Activated CD4-positive, alpha-beta T cell treated with anti-CD3 and anti-CD28 coated beads for 4 hours (primary cell): ENCODE results near the gene TOP3A.

Source experiments
- DNase-seq, 2 donors: peaks; one replicate each; pipeline ENCODE4 v3.0.0-alpha.2; 2020

The TOP3A gene

GRCh38 chr17:18253947-18254821 lies 60.6 kb downstream of the TOP3A start:
- no peak for DNase-seq

- no peak for DNase-seq
These were observed 61.5 kb downstream of the TOP3A start for GRCh38 chr17:18253187-18253884.

GRCh38 chr17:18252160-18252559 lies 62.6 kb downstream of the TOP3A start:
- DNase-seq: no peak

- no peak for DNase-seq
These were observed 63.6 kb downstream of the TOP3A start for GRCh38 chr17:18251204-18251603.

GRCh38 chr17:18250708-18251107 lies 64.1 kb downstream of the TOP3A start:
- no peak for DNase-seq

- DNase-seq: no peak
These were observed 64.5 kb downstream of the TOP3A start for GRCh38 chr17:18250259-18250658.

- no peak for DNase-seq
These were observed 66.0 kb downstream of the TOP3A start for GRCh38 chr17:18248811-18249210.

- DNase-seq: peak; percentile 57 to 67
These were observed 66.5 kb downstream of the TOP3A start for GRCh38 chr17:18248300-18248731.

- no peak for DNase-seq
These were observed 67.2 kb downstream of the TOP3A start for GRCh38 chr17:18247613-18248001.

GRCh38 chr17:18246880-18247612 lies 67.7 kb downstream of the TOP3A start:
- no peak for DNase-seq

- DNase-seq: no peak
These were observed 68.6 kb downstream of the TOP3A start for GRCh38 chr17:18246109-18246725.

- DNase-seq: no peak
These were observed 69.6 kb downstream of the TOP3A start for GRCh38 chr17:18245038-18245776.

GRCh38 chr17:18241229-18241871 lies 73.4 kb downstream of the TOP3A start:
- no peak for DNase-seq

- no peak for DNase-seq
These were observed 74.3 kb downstream of the TOP3A start for GRCh38 chr17:18240449-18240848.

GRCh38 chr17:18238299-18238698 lies 76.5 kb downstream of the TOP3A start:
- DNase-seq: no peak

- no peak for DNase-seq
These were observed 77.3 kb downstream of the TOP3A start for GRCh38 chr17:18237461-18237860.

- DNase-seq: no peak
These were observed 78.3 kb downstream of the TOP3A start for GRCh38 chr17:18236494-18236893.

GRCh38 chr17:18235743-18236256 lies 79.0 kb downstream of the TOP3A start:
- no peak for DNase-seq

GRCh38 chr17:18234853-18235380 lies 79.9 kb downstream of the TOP3A start:
- DNase-seq: no peak

- no peak for DNase-seq
These were observed 80.8 kb downstream of the TOP3A start for GRCh38 chr17:18233803-18234518.

- no peak for DNase-seq
These were observed 83.6 kb downstream of the TOP3A start for GRCh38 chr17:18231164-18231563.
